Fibroblast of pulmonary artery (primary cell): ENCODE results near the gene CARNS1.

ENCODE experiments used
- DNase-seq: peaks from one replicate; pipeline ENCODE4 v3.0.0-alpha.2; 2010; ENCODE audit warnings: low read depth
- H3K4me3 ChIP-seq: replicated peaks from 2 replicates; pipeline ENCODE4 v1.5.1; 2011; ENCODE audit warnings: low read depth, mild to moderate bottlenecking, control low read depth, low read length, moderate library complexity
- TF ChIP-seq, protein P1 (sequence below): IDR thresholded peaks from 2 replicates; pipeline ENCODE4 v1.5.1; 2011; ENCODE audit warnings: mild to moderate bottlenecking, control low read depth, low read length, inconsistent platforms; ENCODE audit errors: missing control alignments

Gene CARNS1

DNA sequence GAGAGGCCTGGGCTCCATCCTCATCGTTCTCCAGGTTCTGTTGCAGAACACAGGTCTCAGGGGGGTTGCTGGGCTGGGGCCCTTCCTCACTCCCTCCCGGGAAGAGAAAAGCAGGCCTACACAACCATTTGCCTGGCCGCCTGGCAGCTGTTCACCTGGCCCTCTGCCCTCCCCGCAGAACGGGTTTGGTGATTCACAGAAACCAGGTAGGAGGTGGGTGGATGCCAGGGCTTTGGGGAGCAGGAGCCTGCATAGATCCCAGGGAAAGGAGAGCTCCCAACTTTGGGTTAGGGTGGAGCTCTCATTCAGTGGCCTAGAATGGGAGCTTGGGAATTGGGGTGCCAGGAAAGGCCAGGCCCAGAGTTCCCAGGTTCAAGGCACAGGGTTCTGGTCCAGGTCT is 52.6 kb downstream of the CARNS1 start:
- DNase-seq: no peak
- H3K4me3 ChIP-seq: peak overlapping the region; percentile 74
- TF ChIP-seq, protein P1, sequence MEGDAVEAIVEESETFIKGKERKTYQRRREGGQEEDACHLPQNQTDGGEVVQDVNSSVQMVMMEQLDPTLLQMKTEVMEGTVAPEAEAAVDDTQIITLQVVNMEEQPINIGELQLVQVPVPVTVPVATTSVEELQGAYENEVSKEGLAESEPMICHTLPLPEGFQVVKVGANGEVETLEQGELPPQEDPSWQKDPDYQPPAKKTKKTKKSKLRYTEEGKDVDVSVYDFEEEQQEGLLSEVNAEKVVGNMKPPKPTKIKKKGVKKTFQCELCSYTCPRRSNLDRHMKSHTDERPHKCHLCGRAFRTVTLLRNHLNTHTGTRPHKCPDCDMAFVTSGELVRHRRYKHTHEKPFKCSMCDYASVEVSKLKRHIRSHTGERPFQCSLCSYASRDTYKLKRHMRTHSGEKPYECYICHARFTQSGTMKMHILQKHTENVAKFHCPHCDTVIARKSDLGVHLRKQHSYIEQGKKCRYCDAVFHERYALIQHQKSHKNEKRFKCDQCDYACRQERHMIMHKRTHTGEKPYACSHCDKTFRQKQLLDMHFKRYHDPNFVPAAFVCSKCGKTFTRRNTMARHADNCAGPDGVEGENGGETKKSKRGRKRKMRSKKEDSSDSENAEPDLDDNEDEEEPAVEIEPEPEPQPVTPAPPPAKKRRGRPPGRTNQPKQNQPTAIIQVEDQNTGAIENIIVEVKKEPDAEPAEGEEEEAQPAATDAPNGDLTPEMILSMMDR: no peak

DNA sequence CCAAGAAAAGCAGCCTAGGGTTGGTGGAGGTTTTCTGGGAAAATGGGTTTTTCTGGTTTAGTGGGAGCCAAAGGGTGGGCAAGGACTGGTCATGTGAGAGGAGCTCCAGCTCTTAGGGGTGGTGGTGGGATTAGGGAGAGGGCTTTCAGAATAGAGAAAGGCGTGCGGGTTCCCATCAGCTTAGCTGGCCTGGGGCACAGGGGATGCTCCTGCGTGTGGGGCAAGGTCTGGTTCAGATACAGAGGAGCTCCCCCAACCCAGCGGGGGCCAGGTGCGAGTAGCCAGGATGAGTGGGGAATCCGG is 52.9 kb downstream of the CARNS1 start:
- H3K4me3 ChIP-seq: peak overlapping the region; percentile 74
- TF ChIP-seq, protein P1: no peak
- no peak for DNase-seq

DNA sequence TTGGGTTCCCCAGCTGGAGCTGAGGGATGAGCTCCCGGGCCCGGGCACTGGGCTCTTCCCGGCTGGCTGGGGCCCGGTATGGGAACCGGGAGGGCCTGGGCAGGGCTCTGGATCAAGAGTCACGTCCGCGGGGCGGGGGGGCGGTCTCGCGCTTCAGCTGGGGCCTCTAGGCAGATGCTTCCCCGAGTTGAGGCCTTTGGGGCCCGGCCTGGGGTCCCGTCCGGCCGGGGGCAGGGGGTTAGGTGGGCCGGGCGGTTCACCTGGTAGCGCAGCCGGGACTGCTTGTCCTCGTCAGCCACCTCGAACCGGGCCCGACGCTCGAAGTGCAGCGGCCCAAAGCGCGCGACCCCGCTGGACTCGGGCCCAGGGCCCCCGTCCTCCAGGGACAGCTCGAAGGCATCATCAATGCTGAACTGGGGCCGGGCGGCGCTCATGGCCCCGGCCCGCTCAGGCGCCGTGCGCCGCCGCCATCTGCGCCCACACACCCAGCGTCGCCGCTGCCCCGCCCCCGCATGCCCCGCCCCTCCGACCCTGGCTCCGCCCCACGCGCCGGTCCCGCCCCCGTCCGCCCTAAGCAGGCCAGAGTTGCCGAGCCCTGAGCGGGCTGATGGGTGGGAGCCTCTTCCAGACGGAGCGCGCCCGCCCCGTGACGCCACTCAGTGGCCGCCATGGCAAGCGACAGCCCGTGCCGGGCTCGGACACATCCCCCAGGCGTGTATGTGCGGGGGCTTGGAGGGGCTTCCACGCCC is 53.5 kb downstream of the CARNS1 start, which contains the start of gene TMEM134:
Gene TMEM134, minus strand, starts transcription at position 493 of the 749 bp plus-strand sequence. Its CDS starts 59 bp downstream, at position 434.
- TF ChIP-seq, protein P1: peak; percentile 24
- peak; percentile 93 for DNase-seq
- H3K4me3 ChIP-seq: peak within 1 kb of the TSS; percentile 74

DNA sequence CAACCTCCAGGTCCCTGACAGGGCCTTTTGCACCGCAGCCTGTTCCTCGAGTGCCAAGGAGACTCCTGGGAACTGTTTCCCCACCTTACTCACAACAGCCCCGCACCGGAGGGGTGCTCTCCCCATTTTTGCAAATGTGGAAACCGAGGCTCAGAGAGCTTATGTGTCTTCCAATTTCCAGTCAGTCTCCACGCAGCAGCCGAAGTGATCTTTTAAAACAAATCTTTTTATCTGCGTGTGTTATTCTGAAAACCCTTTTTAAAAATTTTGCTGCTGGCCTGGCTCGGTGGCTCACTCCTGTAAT is 54.0 kb downstream of the CARNS1 start:
- TF ChIP-seq, protein P1: no peak
- DNase-seq: no peak
- H3K4me3 ChIP-seq: peak overlapping the region; percentile 67

DNA sequence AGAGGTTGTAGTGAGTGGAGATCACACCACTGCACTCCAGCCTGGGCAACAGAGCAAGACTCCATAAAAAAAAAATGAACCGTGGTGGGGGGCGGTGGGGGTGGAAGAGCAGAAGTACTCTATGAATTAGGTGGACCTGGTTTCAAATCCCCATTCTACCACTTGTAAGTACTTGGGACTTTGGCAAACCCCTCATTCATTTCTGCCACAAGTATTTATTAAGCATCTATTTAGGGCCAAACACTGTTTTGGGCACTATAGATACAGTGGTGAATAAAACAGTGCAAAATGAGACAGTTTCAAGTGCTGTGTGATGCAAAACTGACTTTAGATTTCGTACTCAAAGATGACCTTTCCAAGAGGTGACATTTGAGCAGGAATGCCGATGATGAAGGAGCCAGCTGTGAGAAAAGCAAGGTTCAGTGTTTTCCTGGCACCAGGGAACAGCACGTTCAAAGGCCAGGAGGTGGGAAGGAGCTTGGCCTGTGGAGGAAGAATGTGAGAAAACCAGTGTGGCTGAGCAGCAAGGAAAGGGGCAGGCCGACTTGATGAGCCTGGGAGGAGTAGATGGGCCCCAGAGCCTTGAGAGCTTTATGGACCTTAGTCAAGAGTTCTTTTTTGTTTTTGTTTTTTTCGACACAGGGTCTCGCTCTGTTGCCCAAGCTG is 55.0 kb downstream of the CARNS1 start:
- DNase-seq: no peak
- H3K4me3 ChIP-seq: no peak overlapping the region
- TF ChIP-seq, protein P1: no peak

DNA sequence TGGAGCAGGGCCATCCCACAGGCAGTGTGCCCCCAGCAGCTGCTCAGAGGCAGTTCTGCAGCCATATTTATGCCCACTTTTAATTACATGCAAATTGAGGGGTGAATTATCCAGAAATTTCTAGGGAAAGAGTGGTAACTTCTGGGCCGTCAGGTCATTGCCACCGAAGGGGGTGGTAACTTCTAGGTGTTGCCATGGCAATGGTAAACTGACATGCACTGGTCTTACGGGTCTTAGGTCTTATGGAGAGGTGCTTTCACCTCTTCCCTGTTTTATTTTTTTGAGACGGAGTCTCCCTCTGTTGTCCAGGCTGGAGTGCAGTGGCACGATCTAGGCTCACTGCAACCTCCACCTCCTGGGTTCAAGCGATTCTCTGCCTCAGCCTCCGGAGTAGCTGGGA is 57.4 kb downstream of the CARNS1 start:
- no peak overlapping the region for H3K4me3 ChIP-seq
- DNase-seq: no peak
- TF ChIP-seq, protein P1: no peak
